ENCODE data around the gene PIP5K1C.

The PIP5K1C gene

DNA sequence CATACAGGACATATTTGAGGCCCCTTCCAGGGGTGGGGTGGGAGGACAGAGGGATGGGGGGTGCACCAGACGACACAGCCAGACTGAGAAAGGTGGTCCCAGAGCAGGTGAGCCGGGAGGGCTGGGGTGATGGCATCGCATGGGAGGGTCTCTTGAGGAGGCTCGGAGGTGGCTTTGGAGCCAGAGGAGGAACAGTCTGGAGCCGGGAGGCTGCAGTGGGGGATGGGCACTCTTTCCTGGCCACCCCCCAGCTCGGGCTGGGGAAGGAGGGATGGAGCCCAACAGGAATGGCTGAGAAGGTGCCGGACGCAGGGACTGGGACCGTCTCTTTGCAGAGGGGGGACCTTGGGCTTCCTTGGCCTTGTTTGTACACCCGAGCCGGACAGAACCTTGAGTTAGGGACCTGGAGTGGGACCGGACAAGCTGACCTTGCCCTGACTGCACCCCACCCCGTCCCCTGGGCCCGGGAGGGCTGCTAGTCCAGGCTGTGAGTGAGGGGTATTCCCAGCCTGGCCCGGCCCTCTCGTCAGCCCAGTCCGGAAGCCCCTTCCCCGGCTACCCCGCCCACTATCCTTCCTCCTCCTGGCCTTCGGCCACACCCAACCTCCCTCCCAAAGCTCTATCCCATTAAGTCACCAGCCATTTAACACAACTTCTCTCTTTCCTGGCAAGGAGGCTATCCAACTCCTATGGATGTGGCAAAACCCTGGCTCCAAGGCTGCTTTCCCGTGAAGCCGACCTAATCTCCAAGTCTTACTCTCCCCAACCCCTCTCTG is 92.8 kb downstream of the PIP5K1C start:
- peak; percentile 68 for DNase-seq

DNA sequence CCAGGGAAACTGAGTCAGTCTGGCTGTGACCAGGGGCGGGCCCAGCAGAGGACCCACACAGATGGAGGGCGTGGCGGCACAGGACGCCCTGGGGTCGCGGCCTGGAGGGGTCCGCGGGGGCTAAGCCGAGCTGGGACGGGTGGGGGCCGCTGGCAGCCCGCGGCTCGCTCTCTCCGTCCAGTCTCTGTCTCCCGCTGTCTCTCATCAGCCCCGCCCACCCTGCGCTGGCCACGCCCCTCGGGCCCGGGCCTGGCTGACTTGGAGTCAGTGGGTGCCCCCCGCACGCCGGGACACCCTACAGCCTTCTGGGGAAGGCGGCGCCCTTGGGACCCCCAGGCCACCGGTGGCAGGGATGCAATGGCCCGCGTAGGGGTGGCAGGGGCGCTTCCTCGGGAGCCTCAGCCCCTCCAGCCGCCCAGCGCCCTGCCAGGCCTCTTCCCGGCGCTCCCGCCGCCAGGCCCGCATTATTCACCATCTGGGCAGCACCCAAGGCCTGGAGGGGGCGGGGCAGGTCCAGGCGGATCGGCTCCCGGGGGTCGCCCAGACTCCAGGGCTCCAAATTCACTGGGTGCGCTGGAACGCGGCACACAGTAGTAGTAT is 93.5 kb downstream of the PIP5K1C start, which contains the start of gene TBXA2R:
TSS of gene TBXA2R (minus strand) at position 186 of the 600 bp plus-strand sequence. CDS start 6,241 bp downstream, outside the sequence.
- DNase-seq = peak; percentile 79

DNA sequence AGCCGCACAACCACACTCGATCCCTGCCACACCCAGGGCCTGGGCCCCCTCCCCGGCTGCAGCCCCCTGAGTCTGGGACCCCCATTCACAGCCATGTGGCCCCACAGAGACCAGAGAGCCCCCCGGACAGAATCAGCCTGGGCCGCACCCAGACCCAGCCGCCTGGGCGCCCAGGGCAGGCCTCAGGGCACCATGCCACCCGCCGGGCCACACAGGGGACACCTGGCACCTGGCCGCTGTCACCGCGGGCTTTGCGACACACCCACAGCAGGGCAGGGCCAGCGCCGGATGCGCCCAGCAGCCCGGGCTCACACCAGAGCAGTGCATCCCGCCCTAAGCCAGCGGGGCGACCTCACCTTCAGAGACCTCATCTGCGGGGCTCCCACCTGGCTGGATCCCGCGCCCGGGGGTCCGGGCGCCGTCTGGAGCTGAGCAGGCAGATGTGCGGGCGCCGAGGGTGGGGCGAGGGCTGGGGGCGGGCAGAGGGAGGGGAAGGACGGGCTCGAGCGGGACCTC is 94.0 kb downstream of the PIP5K1C start:
- DNase-seq = peak; percentile 41

DNA sequence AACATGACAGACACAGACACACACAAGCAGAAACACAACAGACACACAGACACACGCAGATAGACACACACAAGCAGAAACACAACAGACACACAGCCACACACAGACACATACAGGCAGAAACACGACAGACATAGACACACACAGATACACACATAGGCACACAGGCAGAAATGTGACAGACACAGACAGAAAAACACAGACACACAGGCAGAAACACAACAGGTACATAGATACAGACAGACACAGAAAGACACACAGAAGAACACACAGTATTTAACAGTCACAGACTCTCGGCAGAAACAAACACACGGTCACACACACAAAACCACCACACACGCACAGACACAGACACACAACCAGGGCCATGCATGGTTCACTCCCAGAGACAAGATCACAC is 94.5 kb downstream of the PIP5K1C start:
- DNase-seq = no peak

DNA sequence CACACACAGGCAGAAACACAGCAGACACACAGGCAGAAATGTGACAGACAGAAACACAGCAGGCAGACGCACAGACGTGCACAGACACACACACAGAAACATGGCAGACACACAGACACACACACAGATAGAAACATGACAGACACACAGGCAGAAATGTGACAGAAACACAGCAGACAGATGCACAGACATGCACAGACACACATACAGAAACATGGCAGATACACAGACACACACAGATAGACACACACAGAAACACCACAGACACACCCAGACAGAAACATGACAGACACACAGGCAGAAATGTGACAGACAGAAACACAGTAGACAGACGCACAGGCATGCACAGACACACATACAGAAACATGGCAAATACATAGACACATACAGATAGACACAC is 94.9 kb downstream of the PIP5K1C start:
- no peak for DNase-seq

DNA sequence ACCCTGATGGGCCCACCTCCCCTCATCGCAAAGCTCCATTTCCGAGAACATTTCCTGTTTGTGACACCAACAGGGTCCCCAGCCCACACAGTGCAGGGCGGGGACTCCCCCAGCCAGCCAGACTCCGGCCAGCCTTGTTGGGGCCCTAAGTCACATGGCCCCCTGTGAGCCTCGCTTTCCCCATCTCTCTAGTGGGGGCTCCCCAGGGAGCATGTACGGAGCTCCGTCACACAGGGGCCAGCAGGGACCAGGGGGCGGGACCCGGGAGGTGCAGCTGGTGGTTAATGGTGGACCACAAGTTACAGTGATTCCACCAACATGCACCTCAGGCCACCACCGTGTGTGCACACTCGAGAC is 95.3 kb downstream of the PIP5K1C start:
- DNase-seq = peak; percentile 24

DNA sequence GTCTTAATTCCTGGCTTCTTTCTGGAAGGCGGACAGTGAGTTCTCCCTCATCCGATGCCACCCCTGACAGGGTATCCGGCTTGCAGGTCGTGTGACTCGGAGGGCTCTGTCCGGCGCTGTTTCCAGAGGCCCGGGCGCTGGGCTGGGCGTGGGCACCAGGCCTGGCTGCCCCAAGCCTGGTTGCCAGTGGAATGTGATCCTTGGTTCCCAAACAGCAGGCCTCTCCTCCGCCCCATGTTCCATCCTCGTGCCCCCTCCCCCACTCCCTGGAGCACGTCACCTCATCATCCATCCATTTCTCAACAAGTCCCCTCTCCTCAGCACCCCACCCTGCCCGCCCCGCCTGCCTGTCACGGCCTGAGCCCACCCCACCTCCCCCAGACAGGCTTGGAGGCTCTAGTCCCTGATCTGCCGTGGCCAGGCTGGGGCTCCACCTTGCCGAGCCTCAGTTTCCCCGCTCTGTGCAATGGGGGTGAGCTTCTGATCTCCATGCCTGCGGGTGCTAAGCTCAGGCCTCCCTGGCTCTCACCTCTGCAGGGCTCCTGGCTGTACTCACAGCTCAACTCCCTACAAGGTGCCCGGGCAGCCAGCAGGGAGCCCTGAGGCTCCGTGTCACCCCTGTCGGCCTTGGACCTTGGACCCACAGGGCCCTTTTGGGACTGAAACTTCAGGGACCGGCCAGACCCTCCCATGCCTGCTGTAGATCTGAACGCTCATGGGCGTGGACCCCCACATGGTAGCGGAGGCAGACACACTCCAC is 95.9 kb downstream of the PIP5K1C start:
- DNase-seq = peak; percentile 18

DNA sequence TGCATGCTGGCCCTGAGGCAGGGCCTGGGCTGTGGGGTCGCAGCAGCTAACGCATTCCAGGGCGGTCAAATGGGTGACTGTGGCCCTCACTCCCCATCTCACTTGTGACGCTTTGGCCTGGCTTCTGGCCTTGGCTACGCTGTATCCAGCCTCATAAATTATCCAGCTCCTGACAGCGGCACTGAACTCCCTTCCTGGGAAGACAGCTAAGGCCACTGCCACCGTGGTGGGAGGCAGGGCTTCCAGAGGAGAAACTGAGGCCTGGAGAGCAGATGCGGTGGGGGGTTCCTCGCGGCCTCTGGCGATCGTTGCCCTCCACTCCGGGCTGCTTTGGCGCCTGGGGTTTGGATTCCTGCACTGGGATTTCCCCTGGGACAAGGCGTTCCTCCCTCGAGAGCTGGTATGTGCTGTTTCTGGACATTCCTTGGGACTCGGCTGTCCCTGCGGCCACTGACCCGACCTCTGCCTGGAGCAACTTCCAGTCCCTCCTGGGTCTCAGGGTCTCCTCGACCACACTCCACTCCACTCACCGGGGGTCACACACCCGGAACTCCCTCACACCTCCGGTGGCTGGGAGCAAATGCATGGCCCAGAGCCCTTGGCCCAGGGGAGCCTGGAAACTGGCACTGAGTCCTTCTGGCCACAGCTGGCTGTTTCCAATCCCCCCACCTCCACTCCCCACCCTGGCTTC is 97.0 kb downstream of the PIP5K1C start:
- peak; percentile 23 for DNase-seq

DNA sequence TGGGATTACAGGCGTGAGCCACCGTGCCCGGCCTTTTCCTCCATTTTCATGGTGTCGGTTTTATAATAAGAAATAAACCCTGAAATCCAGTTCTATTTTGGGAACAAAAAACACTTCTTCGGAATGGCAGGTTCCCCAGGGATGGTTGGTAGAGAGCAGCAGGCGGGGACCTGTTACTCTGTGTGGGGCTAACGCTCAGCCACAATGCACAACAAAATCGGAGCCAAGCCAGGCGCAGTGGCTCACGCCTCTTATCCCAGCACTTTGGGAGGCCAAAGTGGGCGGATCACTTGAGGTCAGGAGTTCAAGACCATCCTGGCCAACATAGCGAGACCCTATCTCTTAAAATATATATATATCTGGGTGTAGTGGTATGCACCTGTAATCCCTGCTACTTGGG is 99.2 kb downstream of the PIP5K1C start:
- DNase-seq = no peak

DNA sequence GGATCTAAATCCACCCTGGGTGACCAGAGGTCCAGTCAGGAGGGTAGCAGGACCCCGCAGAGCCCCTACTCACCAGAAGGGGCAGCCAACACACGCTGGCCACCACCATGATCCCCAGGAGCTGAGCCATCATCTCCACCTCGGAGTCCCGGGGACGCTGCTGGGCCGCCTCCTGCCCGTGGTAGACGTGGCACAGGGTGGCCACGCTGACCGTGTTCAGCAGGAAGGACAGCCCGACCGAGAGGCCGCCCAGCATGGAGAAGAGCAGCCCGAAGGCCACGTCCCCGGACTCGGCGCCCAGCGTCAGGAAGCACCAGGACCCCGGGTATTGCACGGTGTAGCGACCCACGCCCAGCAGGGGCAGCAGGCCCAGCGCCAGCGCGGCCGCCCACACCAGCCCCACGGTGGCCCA is 100.5 kb downstream of the PIP5K1C start:
- DNase-seq = no peak

DNA sequence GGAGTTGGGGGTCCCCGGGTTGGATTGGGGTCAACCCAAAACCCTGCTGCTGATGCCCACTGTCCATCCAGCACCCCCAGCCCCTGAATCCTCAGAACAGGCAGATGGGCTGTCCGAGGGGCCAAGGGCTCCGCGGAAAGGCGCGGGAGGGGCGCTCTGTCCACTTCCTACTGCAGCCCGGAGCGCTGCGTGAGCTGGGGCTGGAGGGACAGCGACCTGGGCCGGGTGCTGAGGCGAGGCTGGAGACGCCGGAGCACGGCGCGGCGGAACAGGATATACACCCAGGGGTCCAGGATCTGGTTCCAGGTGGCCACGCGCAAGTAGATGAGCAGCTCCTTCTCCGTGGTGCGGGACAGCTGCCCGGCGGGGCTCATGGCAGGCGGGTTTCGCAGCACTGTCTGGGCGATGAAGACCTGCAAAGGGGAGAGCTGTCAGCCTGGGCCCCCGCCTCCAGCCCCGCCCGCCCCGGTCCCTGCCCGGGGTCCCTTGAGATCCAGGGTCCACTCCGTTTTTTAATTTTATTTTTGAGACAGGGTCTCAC is 104.7 kb downstream of the PIP5K1C start:
- DNase-seq = no peak

DNA sequence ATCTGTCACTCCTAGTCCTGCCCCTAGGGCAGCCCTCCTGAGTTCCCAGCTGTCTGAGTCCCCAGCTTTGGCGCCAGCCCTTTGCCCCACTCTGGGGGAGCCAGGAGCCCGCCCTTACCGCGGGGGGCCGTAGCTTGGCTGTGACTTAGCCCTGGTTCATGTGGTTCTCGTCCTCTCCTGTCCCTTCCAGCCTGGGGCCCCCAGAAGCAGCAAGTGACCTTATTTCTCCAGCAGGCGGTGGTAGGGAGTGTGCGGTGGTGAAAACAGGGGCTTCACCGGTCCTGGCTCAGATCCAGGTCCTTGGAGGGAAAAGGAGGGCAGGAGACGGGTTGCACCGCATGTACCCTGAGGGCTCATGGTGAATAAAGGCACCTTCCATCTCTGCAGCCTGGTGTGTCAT is 107.1 kb downstream of the PIP5K1C start:
- no peak for DNase-seq

DNA sequence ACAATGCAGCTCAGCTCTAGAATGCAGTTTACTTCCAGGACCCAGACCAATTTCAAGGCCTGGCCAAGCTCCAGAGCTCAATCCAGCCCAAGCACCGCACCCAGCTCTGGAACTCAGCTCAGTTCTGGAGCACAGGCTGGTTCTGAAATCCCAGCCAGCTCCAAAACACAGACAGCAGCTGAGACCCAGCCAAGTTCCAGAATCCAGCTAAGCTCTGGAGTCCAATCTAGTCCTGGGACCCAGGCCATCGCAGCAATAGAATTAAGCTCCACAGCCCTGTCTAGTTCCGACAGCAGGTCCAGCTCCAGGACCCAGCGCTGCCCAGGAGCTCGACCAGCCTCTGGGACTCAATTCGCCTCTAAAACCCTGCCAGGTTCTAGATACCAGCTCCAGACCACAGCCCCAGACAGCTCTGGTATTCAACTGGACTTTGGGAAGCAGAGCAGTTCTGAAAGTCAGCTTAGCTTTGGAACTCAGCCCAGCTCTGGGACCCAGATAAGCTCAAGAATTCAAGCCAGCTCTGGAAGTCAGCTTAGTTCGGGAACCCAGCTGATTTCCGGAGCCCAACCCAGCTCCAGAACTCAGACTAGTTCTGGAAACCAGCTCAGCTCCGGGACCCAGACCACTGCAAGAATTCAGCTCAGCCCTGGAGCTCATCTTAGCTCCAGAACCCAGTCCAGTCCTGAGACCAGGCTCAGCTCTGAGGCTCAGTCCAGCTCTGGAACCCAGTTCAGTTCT is 108.2 kb downstream of the PIP5K1C start:
- no peak for DNase-seq

DNA sequence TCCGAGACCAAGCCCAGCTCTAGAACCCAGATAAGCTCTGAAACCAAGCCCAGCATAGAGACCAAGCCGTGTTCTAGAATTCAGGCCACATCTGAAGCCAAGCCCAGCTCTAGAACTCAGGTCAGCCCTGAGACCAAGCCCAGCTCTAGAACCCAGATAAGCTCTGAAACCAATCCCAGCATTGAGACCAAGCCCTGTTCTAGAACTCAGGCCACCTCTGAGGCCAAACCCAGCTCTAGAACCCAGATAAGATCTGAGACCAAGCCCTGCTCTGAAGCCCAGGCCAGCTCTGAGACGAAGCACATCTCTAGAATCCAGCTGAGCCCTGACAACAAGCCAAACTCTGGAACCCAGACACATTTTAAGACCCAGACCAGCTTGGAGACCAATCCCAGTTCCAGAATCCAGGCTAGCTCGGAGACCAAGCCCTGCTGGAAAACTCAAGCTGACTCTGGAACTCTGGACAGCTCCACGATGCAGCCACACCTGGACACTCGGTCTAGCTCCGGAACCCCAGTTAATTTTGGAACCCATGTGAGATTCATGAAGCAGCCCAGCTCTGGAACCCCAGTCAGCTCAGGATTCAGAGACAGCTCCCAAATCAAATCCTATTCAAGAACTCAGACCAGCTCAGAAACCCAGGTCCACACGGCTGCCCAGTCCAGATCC is 109.1 kb downstream of the PIP5K1C start:
- no peak for DNase-seq

DNA sequence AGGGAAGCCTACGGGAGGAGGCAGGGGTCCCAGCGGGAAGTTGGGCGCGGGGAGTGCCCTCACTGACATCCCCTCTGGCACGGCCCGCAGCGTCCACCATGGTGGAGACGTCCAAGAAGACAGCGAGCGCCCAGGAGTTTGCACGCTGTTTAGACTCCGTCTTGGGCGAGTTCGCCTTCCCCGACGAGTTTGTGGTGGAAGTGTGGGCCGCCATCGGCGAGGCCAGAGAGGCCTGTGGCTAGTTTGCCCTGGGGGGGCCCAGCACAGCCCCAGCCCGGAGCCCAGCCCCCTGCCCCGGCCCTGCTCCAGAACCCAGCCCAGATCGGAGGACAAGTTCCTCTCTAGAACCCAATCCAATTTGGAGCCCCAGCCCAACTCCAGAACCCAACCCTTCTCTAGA is 110.3 kb downstream of the PIP5K1C start:
- DNase-seq = no peak

DNA sequence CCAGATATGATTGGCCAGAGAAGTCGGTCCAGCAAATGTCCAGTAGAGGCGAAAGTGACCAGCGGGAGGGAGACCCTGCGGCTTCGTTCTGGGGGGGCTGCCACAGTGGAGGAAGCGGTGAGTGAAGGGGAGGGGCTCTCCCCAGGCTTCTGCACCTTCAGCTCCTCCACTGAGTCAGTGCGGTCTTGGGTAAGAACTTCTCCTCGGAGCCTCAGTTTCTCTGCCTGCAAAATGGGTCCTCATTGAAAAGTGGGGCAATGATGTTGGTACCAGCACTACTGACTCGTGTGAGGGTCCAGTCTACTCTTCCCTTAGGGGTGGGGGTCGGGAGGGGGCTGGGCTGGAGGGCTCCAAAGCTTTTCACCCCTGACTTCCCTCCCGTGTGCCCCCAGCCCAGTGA is 110.8 kb downstream of the PIP5K1C start:
- DNase-seq = no peak

DNA sequence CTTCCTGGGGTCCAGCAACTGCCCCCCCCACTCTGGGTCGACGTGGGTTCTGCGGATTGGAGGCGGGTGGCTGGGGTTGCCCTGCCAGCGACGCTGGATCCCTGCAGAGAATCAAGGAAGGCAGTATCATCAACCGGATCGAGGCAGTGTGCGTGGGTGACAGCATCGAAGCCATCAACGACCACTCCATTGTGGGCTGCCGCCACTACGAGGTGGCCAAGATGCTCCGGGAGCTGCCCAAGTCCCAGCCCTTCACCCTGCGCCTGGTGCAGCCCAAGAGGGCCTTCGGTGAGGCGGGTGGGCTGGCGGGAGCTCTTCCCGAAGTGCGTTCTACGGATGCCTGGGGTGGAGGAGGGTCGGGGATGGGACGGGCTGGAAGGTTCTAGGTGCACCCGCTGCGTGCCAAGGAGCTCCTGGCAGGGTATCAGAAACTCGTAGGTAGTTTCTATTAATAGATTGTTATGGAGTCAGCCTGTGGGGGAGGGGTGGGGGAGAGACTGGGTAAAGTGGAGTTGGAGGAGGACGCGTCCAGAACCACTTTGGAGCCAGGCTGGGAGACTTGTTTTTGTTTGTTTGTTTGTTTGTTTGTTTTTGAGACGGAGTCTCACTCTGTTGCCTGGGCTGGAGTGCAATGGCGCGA is 113.4 kb downstream of the PIP5K1C start:
- no peak for DNase-seq

DNA sequence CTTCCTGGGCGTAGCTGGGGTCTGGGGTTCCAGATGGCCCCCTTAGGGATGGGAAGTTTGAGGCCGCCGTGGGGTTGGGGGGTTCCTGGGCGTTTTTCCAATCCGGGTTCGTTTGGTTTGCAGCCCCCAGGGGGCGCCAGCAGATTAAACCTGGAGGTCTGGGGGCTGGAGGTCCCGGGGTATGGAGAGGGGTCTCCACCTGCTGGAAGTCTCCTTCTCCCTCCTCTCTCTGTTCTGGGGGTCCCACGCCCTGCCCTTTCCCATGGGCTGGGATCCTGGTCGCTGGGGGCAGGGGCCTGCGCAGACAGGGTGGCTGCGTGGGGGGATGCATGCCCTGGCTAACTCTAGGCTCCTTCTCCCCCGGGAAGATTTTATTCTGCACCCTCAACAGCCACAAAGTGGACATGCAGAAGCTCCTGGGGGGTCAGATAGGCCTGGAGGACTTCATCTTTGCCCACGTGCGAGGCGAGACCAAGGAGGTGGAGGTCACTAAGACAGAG is 114.1 kb downstream of the PIP5K1C start:
- no peak for DNase-seq

DNA sequence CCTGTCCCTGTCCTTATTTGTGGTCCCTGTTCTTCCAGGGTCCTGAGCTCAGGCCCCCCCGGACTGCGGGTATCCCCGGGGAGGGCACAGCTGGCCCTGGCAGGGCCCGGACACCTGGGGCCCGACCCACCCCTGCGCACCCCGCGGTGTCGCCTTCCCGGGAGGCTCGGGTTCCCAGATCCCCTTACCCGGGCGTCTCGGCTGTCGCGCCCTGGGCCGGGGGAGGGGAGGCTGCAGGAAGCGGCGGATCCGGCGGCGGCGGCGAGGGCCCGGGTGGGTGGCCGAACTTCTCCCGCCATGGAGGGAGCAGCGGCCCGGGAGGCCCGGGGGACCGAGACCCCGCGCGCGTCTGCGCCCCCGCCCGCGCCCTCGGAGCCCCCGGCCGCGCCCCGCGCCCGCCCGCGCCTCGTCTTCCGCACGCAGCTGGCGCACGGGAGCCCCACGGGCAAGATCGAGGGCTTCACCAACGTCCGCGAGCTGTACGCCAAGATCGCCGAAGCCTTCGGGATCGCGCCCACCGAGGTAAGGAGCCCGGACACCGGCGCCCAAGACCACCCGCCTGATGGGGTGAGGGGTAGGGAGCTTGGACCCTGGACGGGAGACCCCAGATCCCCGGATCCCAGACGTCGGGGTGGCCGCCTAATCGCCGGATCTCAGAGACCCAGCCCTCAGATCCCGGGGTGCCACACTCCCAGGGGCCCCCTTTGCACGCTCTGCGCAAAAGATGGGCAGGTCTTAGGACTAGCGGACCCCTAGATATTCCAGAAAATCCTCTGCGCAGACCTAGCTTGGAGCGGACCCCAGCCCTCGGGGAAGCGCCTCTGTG is 114.8 kb downstream of the PIP5K1C start, which contains the start of gene GIPC3:
TSS of gene GIPC3 (plus strand) at position 178 of the 826 bp plus-strand sequence. CDS start at position 298, 120 bp downstream.
- DNase-seq = no peak

All from femur (tissue), 1 donor.